T47D (cell line): ENCODE data around the gene GFRA4.

Experiments
- DNase-seq, 2 experiments: peaks; one replicate each; pipeline versions ENCODE4 v3.0.0 to v3.0.0-alpha.2; 2011 to 2012; ENCODE audit warnings: low read depth in 1 of 2, low spot score in 1 of 2
- JUND ChIP-seq: IDR thresholded peaks from 2 replicates; pipeline ENCODE4 v1.6.1; 2012; ENCODE audit warnings: low read depth
- in situ Hi-C: cut with HindIII; loops from 2 replicates; pipeline ENCODE4 v1.10.0; 2016; ENCODE audit warnings: low sequenced_read_pairs, low pct_unique_long_range_greater_than_20kb

GFRA4 gene

DNA sequence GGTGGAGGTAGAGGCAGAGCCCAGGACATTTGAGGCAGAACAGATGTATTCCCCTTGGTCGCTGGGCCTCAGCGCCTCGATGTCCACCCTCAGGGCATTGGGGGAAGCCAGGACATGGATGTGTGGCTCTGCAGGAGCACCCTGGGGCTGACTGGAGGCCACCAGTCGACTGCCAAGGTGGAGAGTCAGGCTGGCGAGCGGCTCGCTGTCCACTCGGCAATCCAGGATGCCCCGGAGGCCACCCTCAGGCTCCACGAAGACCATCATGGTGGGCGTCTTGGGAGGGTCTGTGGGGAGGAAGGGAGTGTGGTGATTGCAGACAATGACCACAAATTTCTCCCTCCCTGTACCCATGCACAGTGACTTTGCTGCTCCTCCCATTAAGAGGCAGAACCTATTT, 26.8 kb upstream of the GFRA4 start:
- in situ Hi-C loops: no loop called here
- no peak for DNase-seq
- no peak for TF ChIP-seq JUND

DNA sequence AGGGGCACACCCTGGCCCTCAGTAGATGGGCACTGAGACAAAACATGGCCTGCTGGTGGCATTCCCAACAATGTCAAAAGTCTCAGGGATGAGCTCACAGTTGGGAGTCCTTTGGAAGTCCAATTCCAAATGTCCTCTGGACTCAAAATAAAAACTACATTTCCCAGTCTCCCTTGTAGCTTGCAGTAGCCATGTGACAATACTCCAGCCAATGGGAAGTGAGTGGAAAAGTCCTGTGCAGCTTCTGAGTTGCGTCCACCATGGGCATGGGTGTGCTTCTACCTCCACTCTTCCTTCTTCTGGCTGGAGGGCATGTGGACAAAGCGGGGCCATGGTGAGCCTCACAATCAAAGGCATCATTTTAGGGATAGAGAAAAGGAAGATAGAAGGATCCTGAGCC, 24.5 kb upstream of the GFRA4 start:
- no peak for TF ChIP-seq JUND
- in situ Hi-C loops: no loop called here
- peak; percentile 79 to 86 for DNase-seq

DNA sequence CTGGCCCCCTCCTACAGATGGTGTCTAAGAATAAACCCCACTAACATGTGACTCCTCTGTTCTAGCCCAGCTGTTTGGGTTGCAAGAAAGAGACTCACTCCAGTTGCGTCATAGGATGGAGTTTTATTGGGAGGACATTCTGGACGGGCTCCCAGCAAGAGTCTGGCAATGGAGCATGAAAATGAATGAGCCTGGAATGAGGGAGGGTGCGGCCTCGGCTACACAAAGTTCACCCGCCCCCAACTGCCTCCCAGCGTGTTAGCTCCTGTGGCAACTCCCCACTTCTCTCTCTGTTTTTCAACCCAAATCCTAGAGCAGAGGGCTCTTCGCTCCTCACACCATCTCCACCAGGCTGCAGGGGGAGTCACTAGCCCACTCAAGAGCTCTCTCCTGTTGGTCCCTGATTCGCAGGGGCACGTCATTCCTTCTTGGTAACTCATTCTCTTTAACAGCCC, 23.7 kb upstream of the GFRA4 start:
- in situ Hi-C loops: no loop called here
- no peak for TF ChIP-seq JUND
- no peak for DNase-seq

DNA sequence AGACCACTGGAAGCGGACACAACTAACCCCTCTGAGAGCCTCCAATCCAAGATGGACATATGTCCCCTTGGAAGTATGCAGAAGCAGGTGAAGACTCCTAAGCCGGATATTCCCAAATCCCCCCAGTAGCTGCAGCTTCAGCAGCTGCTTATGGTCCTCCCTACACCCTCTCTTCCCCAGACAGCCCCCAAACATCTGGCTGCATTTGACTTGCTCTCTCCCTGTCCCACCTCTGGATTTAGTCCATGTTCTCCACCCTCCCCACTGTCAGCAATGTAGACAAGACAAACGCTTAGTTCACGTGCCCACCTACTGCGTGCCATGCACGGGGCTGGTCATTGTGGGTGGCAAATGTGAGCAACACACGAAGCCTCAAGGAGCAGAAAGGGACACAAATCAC, 23.2 kb upstream of the GFRA4 start:
- DNase-seq: no peak
- in situ Hi-C loops: no loop called here
- no peak for TF ChIP-seq JUND

DNA sequence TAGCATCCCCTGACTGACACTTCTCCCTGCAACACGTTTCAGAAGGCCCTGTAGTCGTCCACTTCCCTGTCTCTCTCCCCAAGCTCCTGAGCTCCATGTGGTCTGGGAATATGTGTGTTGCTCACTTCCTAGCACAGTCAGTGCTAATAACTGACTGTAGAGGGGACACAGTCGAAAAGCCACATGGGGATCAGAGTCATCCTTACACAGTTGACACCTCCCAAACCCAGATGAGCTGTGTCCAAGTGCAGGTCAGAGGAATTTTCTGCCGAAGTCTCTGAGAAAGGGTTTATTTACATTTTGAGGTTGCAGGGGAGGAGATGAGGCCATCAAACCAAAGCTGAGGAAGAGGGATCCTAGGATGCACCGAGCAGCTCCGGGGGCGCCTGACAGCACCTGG, 22.1 kb upstream of the GFRA4 start:
- no peak for TF ChIP-seq JUND
- no peak for DNase-seq

DNA sequence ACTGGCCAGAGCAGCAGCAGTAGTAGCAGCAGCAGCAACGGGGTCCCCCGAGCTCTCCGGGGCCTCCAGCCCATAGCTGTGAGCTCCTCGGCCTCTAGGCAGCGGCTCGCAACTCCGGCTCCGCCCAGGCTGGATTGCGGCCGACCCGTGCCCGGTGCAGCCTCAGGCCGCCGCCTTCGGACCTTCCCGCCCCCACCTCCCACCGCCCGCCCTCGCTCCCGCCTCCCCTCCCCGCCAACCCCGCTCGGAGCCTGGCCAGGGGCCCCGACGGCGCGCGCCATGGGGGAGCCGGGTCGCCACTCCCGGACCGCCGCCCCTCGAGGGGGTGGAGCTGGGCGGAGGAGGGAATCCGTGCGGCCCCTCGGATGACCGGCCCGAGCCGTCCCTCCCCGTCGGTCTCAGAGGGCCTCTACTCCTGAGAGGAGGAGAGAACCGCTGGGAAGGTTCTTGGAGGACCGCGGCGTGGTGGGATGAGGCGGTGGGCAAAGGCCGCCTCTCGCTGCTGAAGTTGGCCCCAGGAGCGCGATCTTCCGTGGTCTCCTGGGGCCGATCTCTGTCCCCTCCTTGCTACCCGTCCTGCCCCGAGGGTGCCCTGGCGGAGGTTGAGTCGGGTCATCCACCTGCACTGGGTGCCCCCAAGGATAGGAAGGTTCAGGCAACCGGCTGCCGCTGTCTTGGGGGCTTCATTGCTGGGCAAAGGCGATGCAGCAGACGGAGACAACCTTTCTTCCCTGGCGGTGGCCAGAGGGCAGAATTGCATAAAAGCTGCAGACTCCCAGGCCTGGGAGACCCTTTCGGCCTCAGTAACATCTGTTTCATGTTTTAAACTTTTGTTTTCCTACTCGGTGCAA, 19.0 kb upstream of the GFRA4 start, which contains the start of gene ADAM33:
TSS of gene ADAM33 (minus strand) at position 80 of the 851 bp plus-strand sequence. CDS start at position 74, 6 bp downstream.
- DNase-seq: no peak

More for the DNA sequence above, 22.1 kb upstream of the GFRA4 start:
- in situ Hi-C loops: no loop called here

DNA sequence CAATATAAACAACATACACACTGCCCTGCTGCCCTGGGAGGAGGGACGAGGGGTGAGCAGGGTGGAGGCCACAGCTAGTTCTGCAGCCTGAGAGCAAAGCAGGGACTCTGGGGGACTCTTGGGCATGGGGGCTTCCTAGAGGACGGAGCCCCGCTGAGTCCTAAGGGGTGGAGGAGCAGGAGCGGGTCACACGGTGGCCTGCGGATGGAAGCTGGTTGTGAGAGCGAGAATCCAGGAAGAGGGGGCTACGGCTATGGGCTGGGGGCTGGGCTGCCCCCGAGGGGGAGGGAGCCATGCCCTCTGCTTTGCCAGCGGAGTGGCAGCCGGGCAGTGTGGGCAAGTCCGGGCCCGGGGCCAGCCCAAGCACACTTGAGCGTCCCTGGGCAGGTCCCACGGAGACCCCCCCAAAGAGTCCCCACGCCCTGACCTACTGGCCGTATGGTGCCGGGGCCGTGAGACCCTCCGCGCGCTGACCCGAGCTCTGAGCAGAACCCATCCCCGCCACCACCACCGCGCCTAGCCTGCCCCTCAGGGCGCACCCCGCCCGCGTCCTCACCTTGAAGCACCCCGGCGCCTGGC, 18.2 kb upstream of the GFRA4 start:
- no peak for DNase-seq
- in situ Hi-C loops: no loop called here
- TF ChIP-seq JUND: no peak

More for the DNA sequence above, 19.0 kb upstream of the GFRA4 start, which contains the start of gene ADAM33:
- in situ Hi-C loops: no loop called here
- no peak for TF ChIP-seq JUND

DNA sequence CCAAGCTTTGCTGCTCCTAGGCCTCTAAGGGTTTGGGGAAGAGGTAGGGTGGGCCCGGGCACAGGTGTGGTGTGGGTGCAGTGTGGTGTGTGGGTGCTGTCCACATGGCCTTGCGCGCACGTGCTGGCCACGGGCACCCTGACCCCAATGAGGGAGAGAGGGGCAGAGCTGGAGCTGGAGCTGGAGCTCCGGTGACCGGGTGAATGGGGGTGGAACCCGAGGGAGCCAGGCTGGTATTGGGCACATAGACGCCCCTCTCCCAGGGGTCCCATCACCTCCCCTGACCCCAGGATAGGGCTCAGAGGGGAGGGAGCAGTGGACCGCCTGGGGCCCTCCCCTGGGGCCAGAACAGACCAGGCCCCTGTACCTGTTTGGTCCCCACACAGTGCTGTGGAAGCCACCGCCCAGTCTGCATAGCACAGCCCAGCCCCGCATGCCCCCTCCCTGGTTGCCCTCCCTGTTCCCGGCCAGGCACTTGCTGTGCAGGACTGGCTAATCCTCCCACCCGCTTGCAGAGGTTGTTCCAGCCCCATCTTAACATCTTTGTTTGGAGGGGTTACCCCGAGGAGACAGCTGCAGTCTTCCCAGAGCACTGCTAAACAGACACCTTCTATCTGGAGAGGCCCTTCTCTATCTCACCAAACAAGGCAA, 17.6 kb upstream of the GFRA4 start:
- DNase-seq: no peak
- TF ChIP-seq JUND: no peak
- in situ Hi-C loops: no loop called here

DNA sequence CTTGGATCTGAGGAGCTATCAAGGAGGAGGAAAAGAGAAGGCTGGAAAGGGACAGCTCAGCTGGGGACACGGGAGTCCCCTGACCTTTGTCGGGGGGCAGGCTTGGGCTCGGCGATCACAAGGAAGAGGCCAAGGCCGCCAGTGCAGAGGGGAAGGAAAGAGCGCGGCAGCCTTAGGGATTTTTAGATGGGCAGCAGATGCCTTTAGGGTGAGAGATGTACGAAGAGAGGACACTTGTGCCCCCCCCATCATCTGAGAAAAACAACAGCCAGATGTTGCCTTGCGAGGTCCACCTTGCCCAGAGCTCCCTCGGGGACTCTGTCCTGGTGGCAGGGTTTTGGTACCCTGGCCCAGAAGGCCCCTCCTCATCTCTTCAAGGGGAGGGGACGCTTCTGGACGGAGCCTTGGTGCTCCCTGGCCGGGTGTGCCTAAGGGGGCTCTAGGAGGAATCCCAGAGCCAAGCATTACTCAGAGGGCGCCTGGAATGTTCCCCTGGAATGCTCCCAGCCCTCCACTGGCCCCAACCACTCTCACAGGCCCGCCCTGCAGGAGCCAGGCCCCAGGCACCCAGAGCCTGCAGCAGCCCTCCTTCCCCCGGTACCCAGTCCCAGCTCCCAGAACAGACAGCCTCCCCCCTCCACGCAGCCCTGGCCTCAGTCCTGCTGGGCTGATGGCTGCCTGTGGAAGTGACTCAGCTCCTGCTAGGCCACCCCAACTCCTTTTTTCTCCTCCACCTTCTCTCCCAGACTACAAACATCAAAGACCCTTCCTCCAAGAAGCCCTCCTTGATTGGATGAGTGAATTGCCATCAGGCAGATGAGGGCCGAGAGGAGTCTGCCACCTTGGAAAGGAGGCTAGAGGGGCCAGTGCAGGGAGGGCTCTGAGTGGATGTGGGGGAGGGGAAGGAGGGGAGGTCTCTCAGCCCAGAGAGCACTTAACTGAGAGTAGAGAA, 16.8 kb upstream of the GFRA4 start:
- in situ Hi-C loops: no loop called here
- no peak for DNase-seq
- no peak for TF ChIP-seq JUND

DNA sequence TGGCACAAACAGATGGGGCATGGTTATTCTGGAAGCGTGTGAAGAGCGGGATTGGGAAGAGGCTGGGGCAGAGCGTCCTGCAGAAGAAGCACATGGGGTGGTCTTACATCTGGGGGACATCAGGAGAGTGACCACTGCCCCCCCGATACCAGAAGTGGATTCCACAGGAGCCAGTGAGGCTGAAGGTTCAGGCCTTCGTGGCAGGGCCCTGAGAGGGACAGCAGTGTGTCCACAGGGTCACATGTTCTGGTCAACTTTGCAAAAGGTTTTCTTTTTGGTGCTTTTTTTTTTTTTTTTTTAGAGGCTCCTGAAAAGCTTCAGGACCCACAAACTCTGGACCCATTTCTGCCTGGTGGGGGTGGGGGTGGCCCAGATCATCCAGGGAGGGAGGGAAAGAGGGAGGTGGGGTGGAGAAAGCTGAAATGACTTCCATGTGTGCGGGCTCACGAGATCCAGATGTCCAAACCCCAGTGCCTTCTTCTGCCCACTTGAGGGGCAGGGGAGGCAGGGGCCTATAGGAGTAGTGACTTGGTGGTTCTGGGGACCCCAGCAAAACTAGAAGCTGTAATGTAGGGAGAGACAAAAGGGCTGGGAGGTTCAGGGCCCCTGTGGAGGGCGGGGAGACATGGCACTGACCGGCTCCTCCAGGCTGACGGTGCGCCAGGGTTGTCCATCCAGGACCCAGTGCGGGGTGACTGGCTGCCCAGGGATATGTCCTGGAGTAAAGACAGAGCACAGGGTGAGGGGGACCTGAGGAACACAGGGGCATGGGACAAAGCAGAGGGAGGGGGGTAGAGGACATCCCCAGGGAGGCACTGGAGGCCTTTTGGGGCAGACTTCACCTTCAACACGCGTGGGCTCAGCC, 15.9 kb upstream of the GFRA4 start:
- DNase-seq: no peak
- in situ Hi-C loops: no loop called here
- no peak for TF ChIP-seq JUND

DNA sequence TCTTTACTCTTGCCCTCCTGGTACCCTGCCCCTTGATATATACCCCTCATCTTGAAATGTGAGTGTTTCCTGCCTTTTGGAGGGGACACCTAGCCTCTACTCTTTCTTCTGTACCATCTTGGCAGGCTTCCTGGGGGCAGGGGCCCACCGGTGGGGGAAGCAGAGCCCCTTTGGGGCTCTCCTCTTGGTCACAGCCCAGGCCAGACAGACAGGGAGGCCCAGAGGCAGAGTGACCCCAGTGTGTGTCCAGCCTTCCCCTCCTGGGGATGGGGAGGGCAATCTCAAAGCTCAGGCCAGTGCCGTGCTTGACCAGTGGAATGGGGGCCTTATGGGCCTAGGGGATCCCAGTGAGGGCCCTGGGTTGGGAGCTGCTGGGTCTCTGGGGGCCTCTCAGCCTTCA, 15.0 kb upstream of the GFRA4 start:
- no peak for DNase-seq
- in situ Hi-C loops: no loop called here
- no peak for TF ChIP-seq JUND
